Measurements from ENCODE around the gene CADM2.

The CADM2 gene

DNA sequence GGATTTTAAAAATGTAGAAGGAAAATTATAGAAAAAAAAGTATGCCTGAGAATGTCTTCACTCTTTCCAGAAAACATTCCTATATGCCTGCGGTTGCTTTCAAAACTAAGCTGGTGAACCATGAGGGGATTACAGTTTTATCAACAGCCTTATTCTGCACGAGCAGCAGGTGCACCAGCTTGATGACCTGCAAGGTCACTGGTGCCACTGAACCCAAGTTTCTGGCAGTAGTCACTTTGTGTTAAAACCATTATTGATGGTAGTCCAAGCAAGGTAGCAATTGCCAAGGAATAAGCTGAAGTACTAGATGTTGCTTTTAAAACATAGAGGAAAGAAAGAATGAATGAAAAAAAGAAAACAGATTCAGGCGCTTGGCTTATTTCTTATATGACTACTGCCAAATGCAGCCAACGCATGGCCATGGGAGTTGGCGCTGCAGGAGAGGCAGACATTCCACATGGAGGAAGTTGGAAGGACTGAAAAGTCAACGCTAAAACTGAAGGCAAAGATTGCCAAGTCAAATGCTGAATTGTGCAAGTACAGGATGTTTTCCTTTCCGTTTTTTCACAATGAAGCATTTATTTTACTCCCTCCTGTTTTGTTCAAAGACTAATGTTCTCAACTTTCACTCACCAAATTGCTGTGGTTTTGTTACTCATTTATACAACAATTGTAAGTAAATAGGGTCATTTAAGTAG, 601.4 kb downstream of the CADM2 start:
- H3K4me3 ChIP-seq (ENCODE audit: low read depth in 1 of 2, low read length in 2 of 2), result no peak overlapping the region
- H3K4me1 ChIP-seq (ENCODE audit: control insufficient read depth in 1 of 2, insufficient read depth in 2 of 2, low read length in 2 of 2), result no peaks in the 10 kb centered on the region

GRCh38 chr3:85567071-85567676, 608.4 kb downstream of the CADM2 start:
- Histone ChIP-seq H3K27me3 (ENCODE audit: control insufficient read depth in 1 of 2, insufficient read depth in 2 of 2, low read length in 2 of 2) (no peaks in the 10 kb centered on the region), H3K4me3 (ENCODE audit: low read depth in 1 of 2, low read length in 2 of 2) (no peak overlapping the region), H3K36me3 (ENCODE audit: control insufficient read depth in 1 of 2, insufficient read depth in 2 of 2, low read length in 2 of 2) (no peaks in the 10 kb centered on the region), H3K27ac (ENCODE audit: low read depth, low read length) (no peak overlapping the region), H3K9ac (ENCODE audit: low read depth in 1 of 2, low read length in 2 of 2) (no peak overlapping the region), H3K4me1 (ENCODE audit: control insufficient read depth in 1 of 2, insufficient read depth in 2 of 2, low read length in 2 of 2) (no peaks in the 10 kb centered on the region), H3K9me3 (ENCODE audit: control insufficient read depth in 1 of 2, low read length in 2 of 2) (no peaks in the 10 kb centered on the region)

More for the DNA sequence above, 601.4 kb downstream of the CADM2 start:
- no peaks in the 10 kb centered on the region for H3K9me3 ChIP-seq (ENCODE audit: control insufficient read depth in 1 of 2, low read length in 2 of 2)
- H3K36me3 ChIP-seq (ENCODE audit: control insufficient read depth in 1 of 2, insufficient read depth in 2 of 2, low read length in 2 of 2), result no peaks in the 10 kb centered on the region
- H3K27me3 ChIP-seq (ENCODE audit: control insufficient read depth in 1 of 2, insufficient read depth in 2 of 2, low read length in 2 of 2), result no peaks in the 10 kb centered on the region
- no peak overlapping the region for H3K9ac ChIP-seq (ENCODE audit: low read depth in 1 of 2, low read length in 2 of 2)
- H3K27ac ChIP-seq (ENCODE audit: low read depth, low read length), result no peak overlapping the region

GRCh38 chr3:85570819-85571218, 612.0 kb downstream of the CADM2 start:
- Histone ChIP-seq H3K9ac (ENCODE audit: low read depth in 1 of 2, low read length in 2 of 2) (no peak overlapping the region), H3K4me1 (ENCODE audit: control insufficient read depth in 1 of 2, insufficient read depth in 2 of 2, low read length in 2 of 2) (no peaks in the 10 kb centered on the region), H3K36me3 (ENCODE audit: control insufficient read depth in 1 of 2, insufficient read depth in 2 of 2, low read length in 2 of 2) (no peaks in the 10 kb centered on the region), H3K27me3 (ENCODE audit: control insufficient read depth in 1 of 2, insufficient read depth in 2 of 2, low read length in 2 of 2) (no peaks in the 10 kb centered on the region), H3K4me3 (ENCODE audit: low read depth in 1 of 2, low read length in 2 of 2) (no peak overlapping the region), H3K9me3 (ENCODE audit: control insufficient read depth in 1 of 2, low read length in 2 of 2) (no peaks in the 10 kb centered on the region), H3K27ac (ENCODE audit: low read depth, low read length) (no peak overlapping the region)

DNA sequence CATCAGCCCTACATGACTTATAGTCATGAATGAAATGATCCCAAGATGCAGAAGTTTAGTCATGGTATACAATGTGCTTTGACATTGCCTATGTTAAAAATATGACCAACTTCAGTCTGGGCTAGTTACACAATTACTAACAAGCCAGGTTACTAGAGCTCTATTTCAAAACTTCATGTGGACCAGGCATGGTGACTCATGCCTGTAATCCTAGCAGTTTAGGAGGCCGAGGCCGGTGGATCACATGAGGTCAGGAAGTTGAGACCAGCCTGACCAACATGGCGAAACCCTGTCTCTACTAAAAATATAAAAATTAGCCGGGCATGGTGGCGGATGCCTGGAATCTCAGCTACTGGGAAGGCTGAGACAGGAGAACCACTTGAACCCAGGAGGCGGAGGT, 613.0 kb downstream of the CADM2 start:
- Histone ChIP-seq H3K27ac (ENCODE audit: low read depth, low read length) (no peak overlapping the region), H3K4me1 (ENCODE audit: control insufficient read depth in 1 of 2, insufficient read depth in 2 of 2, low read length in 2 of 2) (no peaks in the 10 kb centered on the region), H3K9me3 (ENCODE audit: control insufficient read depth in 1 of 2, low read length in 2 of 2) (no peaks in the 10 kb centered on the region), H3K9ac (ENCODE audit: low read depth in 1 of 2, low read length in 2 of 2) (no peak overlapping the region), H3K36me3 (ENCODE audit: control insufficient read depth in 1 of 2, insufficient read depth in 2 of 2, low read length in 2 of 2) (no peaks in the 10 kb centered on the region), H3K4me3 (ENCODE audit: low read depth in 1 of 2, low read length in 2 of 2) (no peak overlapping the region), H3K27me3 (ENCODE audit: control insufficient read depth in 1 of 2, insufficient read depth in 2 of 2, low read length in 2 of 2) (no peaks in the 10 kb centered on the region)

- Histone ChIP-seq H3K4me3 (ENCODE audit: low read depth in 1 of 2, low read length in 2 of 2) (no peak overlapping the region), H3K27me3 (ENCODE audit: control insufficient read depth in 1 of 2, insufficient read depth in 2 of 2, low read length in 2 of 2) (no peaks in the 10 kb centered on the region), H3K9ac (ENCODE audit: low read depth in 1 of 2, low read length in 2 of 2) (no peak overlapping the region), H3K4me1 (ENCODE audit: control insufficient read depth in 1 of 2, insufficient read depth in 2 of 2, low read length in 2 of 2) (no peaks in the 10 kb centered on the region), H3K36me3 (ENCODE audit: control insufficient read depth in 1 of 2, insufficient read depth in 2 of 2, low read length in 2 of 2) (no peaks in the 10 kb centered on the region), H3K27ac (ENCODE audit: low read depth, low read length) (no peak overlapping the region), H3K9me3 (ENCODE audit: control insufficient read depth in 1 of 2, low read length in 2 of 2) (no peaks in the 10 kb centered on the region)
Measured at GRCh38 chr3:85572426-85572825, 613.6 kb downstream of the CADM2 start.

GRCh38 chr3:85572978-85573377, 614.2 kb downstream of the CADM2 start:
- Histone ChIP-seq H3K9me3 (ENCODE audit: control insufficient read depth in 1 of 2, low read length in 2 of 2) (no peaks in the 10 kb centered on the region), H3K27ac (ENCODE audit: low read depth, low read length) (no peak overlapping the region), H3K4me3 (ENCODE audit: low read depth in 1 of 2, low read length in 2 of 2) (no peak overlapping the region), H3K36me3 (ENCODE audit: control insufficient read depth in 1 of 2, insufficient read depth in 2 of 2, low read length in 2 of 2) (no peaks in the 10 kb centered on the region), H3K4me1 (ENCODE audit: control insufficient read depth in 1 of 2, insufficient read depth in 2 of 2, low read length in 2 of 2) (no peaks in the 10 kb centered on the region), H3K27me3 (ENCODE audit: control insufficient read depth in 1 of 2, insufficient read depth in 2 of 2, low read length in 2 of 2) (no peaks in the 10 kb centered on the region), H3K9ac (ENCODE audit: low read depth in 1 of 2, low read length in 2 of 2) (no peak overlapping the region)

DNA sequence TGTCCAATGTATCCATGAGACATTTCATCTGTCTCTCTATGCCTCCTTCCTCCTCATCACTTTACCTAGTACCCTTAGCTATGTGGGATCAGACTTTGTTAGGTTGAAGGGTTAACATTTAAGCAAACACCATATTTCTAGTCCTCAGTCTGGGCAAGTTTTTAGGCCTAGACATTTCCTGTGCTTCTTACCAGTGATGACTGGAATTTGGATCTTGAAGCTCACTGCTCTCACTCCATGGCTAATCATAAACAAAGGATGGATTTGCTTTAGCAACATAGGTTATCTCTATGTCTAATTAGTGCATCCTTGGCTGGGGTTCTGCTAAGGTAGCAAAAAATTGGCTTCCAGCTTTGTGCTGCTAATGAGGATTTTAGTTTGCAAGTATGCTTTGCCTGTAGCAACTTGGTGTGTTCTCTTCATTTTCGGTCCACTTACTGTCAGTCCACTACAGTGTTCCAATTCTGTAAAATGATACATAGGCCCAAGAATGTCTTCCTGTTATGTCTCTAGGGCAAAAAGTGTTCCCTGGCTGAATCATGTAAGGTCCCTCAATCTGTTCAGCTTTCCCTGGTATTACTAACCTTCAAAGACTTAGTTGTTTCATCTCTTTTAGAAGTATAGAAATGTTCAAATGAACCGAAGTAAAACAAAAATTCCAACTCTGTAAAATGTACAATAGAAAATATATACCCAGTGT, 615.4 kb downstream of the CADM2 start:
- H3K9me3 ChIP-seq (ENCODE audit: control insufficient read depth in 1 of 2, low read length in 2 of 2), result no peaks in the 10 kb centered on the region
- H3K27ac ChIP-seq (ENCODE audit: low read depth, low read length), result no peak overlapping the region
- no peaks in the 10 kb centered on the region for H3K27me3 ChIP-seq (ENCODE audit: control insufficient read depth in 1 of 2, insufficient read depth in 2 of 2, low read length in 2 of 2)
- H3K4me1 ChIP-seq (ENCODE audit: control insufficient read depth in 1 of 2, insufficient read depth in 2 of 2, low read length in 2 of 2), result no peaks in the 10 kb centered on the region
- no peaks in the 10 kb centered on the region for H3K36me3 ChIP-seq (ENCODE audit: control insufficient read depth in 1 of 2, insufficient read depth in 2 of 2, low read length in 2 of 2)
- no peak overlapping the region for H3K9ac ChIP-seq (ENCODE audit: low read depth in 1 of 2, low read length in 2 of 2)
- H3K4me3 ChIP-seq (ENCODE audit: low read depth in 1 of 2, low read length in 2 of 2), result no peak overlapping the region

DNA sequence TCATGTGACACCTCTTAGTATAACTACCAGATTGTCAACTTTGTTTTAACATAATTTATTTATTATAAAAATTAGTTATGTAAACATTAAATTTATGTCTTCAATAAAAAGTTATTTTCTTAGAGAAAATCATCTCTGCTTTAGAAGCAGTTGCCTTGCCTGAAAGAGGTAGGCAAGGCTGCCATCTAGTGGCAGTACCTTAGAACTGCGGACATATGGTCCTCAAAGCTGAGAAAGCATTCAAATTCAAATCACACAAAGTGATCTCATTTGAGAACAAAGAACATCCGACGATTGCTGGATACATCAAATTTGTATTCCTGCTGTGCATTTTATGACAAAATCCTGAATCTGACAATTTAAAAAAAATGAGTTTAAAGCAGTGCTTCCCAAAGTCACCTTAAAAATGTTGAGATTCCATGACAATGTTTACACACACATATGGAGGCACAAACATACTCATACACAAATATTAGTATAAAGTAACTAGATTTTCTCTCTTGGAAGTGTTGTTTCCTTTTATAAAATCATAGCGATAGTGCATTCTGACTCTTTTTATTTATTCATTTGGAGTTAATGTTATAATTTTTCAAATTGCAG, 617.4 kb downstream of the CADM2 start:
- Histone ChIP-seq H3K36me3 (ENCODE audit: control insufficient read depth in 1 of 2, insufficient read depth in 2 of 2, low read length in 2 of 2) (no peaks in the 10 kb centered on the region), H3K4me3 (ENCODE audit: low read depth in 1 of 2, low read length in 2 of 2) (no peak overlapping the region), H3K9ac (ENCODE audit: low read depth in 1 of 2, low read length in 2 of 2) (no peak overlapping the region), H3K4me1 (ENCODE audit: control insufficient read depth in 1 of 2, insufficient read depth in 2 of 2, low read length in 2 of 2) (no peaks in the 10 kb centered on the region), H3K9me3 (ENCODE audit: control insufficient read depth in 1 of 2, low read length in 2 of 2) (no peaks in the 10 kb centered on the region), H3K27me3 (ENCODE audit: control insufficient read depth in 1 of 2, insufficient read depth in 2 of 2, low read length in 2 of 2) (no peaks in the 10 kb centered on the region), H3K27ac (ENCODE audit: low read depth, low read length) (no peak overlapping the region)

- no peaks in the 10 kb centered on the region for H3K27me3 ChIP-seq (ENCODE audit: control insufficient read depth in 1 of 2, insufficient read depth in 2 of 2, low read length in 2 of 2)
- no peaks in the 10 kb centered on the region for H3K4me1 ChIP-seq (ENCODE audit: control insufficient read depth in 1 of 2, insufficient read depth in 2 of 2, low read length in 2 of 2)
Measured at GRCh38 chr3:85576697-85577200, 618.0 kb downstream of the CADM2 start.

DNA sequence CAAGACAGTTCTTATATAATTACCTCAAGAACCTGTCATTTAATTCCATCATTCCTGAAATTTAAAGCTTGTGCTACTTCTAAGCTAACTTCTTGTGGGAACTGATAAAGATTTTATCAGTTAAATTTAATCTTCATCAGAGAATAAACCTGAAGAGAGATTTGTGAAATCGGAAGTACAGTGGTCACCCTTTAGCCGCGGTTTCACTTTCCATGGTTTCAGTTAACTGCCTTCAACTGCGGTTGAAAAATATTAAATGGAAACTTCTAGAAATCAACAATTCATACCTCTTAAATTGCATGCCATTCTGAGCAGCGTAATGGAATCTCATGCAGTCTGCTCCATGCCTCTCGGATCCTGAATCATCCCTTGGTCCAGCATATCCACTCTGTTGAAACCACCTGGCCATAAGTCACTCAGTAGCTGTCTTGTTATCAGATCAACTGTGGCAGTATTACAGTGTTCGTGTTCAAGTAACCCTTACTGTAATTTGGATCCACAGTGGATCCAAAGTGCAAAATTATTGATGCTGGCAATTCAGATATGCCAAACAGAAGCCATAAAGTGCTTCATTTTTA, 626.1 kb downstream of the CADM2 start:
- Histone ChIP-seq H3K9me3 (ENCODE audit: control insufficient read depth in 1 of 2, low read length in 2 of 2) (no peaks in the 10 kb centered on the region), H3K4me3 (ENCODE audit: low read depth in 1 of 2, low read length in 2 of 2) (no peak overlapping the region), H3K27ac (ENCODE audit: low read depth, low read length) (no peak overlapping the region), H3K9ac (ENCODE audit: low read depth in 1 of 2, low read length in 2 of 2) (no peak overlapping the region), H3K4me1 (ENCODE audit: control insufficient read depth in 1 of 2, insufficient read depth in 2 of 2, low read length in 2 of 2) (no peaks in the 10 kb centered on the region), H3K36me3 (ENCODE audit: control insufficient read depth in 1 of 2, insufficient read depth in 2 of 2, low read length in 2 of 2) (no peaks in the 10 kb centered on the region), H3K27me3 (ENCODE audit: control insufficient read depth in 1 of 2, insufficient read depth in 2 of 2, low read length in 2 of 2) (no peaks in the 10 kb centered on the region)

More at GRCh38 chr3:85576697-85577200, 618.0 kb downstream of the CADM2 start:
- Histone ChIP-seq H3K27ac (ENCODE audit: low read depth, low read length) (no peak overlapping the region), H3K36me3 (ENCODE audit: control insufficient read depth in 1 of 2, insufficient read depth in 2 of 2, low read length in 2 of 2) (no peaks in the 10 kb centered on the region), H3K9me3 (ENCODE audit: control insufficient read depth in 1 of 2, low read length in 2 of 2) (no peaks in the 10 kb centered on the region), H3K4me3 (ENCODE audit: low read depth in 1 of 2, low read length in 2 of 2) (no peak overlapping the region), H3K9ac (ENCODE audit: low read depth in 1 of 2, low read length in 2 of 2) (no peak overlapping the region)
